HepG2 (cell line): ENCODE measurements around the gene NOS1. TPM values are rescaled to one million over a fixed set of nuclear protein-coding genes. Genes with fewer than 3 reads are reported as not detected.

Experiments
- ATAC-seq: fragments of 200-7000 bp; cut with Tn5 transposase; 3 replicates; pipeline ENCODE4 v1.9.1; 2020; ENCODE audit warnings: mild to moderate bottlenecking, moderate library complexity
- BruUV-seq: library from RNA; stranded (reverse); fragments of 400-500 nt; replicated peaks from 2 replicates; lab custom pipeline; 2021; lab: Mats Ljungman, UMichigan
- CTCF ChIA-PET: fragments of 300-600 bp; formaldehyde crosslinking; extraction: SDS; loops from one replicate; lab custom pipeline; 2021; ENCODE audit warnings: low total read pairs, inconsistent platforms, low intra/inter-chr PET ratio; lab: Yijun Ruan, JAX
- POLR2A ChIA-PET: fragments of 350-600 bp; sonication (Branson Sonifier 250); formaldehyde crosslinking; loops from one replicate; lab custom pipeline; 2020; ENCODE audit warnings: antibody characterized with exemption, inconsistent platforms; lab: Yijun Ruan, JAX
- DNase-seq: peaks from one replicate; pipeline ENCODE4 v3.0.0-alpha.2; 2015; ENCODE audit warnings: low spot score
- FAIRE-seq: peaks from 3 replicates; lab custom pipeline; 2011; peaks lifted over from hg19 to GRCh38; lab: Jason Lieb, UNC
- H2AFZ ChIP-seq: one replicate; pipeline ENCODE4 v1.6.1; 2011; ENCODE audit warnings: low read length, inconsistent platforms
- H3K27ac ChIP-seq: fragments of 300-600 bp; 3 replicates; pipeline ENCODE4 v1.8.0; 2011; ENCODE audit warnings: mixed run types, mild to moderate bottlenecking, mixed read lengths, low read length, inconsistent platforms; ENCODE audit not compliant: insufficient read depth; ENCODE audit errors: extremely low read length
- H3K27me3 ChIP-seq, 2 experiments: fragments of 200-600 bp in 1 of 2; 2 replicates in 1 of 2; 3 replicates in 1 of 2; pipeline versions ENCODE4 v1.6.0 to v1.8.0; 2011; ENCODE audit warnings: low read length in 2 of 2, mild to moderate bottlenecking in 2 of 2, moderate library complexity in 2 of 2, inconsistent platforms in 1 of 2; ENCODE audit not compliant: insufficient read depth in 2 of 2, control insufficient read depth in 1 of 2
- H3K36me3 ChIP-seq, 2 experiments: fragments of 200-600 bp in 1 of 2; replicated peaks in 1 of 2; 2 replicates in 1 of 2; 3 replicates in 1 of 2; pipeline versions ENCODE4 v1.5.1 to v1.8.0; 2011; ENCODE audit warnings: low read length in 2 of 2, inconsistent platforms in 1 of 2; ENCODE audit not compliant: insufficient read depth in 2 of 2, control insufficient read depth in 1 of 2
- H3K4me1 ChIP-seq: 2 replicates; pipeline ENCODE4 v1.5.1; 2012; ENCODE audit warnings: low read length, inconsistent platforms; ENCODE audit not compliant: insufficient read depth
- H3K4me2 ChIP-seq: 2 replicates; pipeline ENCODE4 v1.6.0; 2011; ENCODE audit warnings: low read depth, low read length, inconsistent platforms
- H3K4me3 ChIP-seq, 3 experiments: fragments of 200-600 bp in 1 of 3; sonication (generic), shearing (Covaris generic) in 1 of 3; replicated peaks in 1 of 3; 2 replicates each; pipeline ENCODE4 v1.5.1; 2011 to 2016; ENCODE audit warnings: low read length in 3 of 3, inconsistent platforms in 2 of 3, low read depth in 2 of 3, mild to moderate bottlenecking in 2 of 3, control low read depth in 1 of 3, mixed read lengths in 1 of 3; ENCODE audit not compliant: insufficient read depth in 1 of 3
- H3K79me2 ChIP-seq: one replicate; pipeline ENCODE4 v1.6.1; 2011; ENCODE audit warnings: low read length, inconsistent platforms; ENCODE audit not compliant: insufficient read depth
- H3K9ac ChIP-seq: 2 replicates; pipeline ENCODE4 v1.6.0; 2011; ENCODE audit warnings: mild to moderate bottlenecking, low read depth, low read length, inconsistent platforms; ENCODE audit not compliant: insufficient read depth
- H3K9me3 ChIP-seq: 2 replicates; pipeline ENCODE4 v1.5.1; 2012; ENCODE audit warnings: mild to moderate bottlenecking, low read length
- H4K20me1 ChIP-seq: 2 replicates; pipeline ENCODE4 v1.6.0; 2011; ENCODE audit warnings: inconsistent platforms, mild to moderate bottlenecking, low read length, moderate library complexity; ENCODE audit not compliant: insufficient read depth
- ARNT2 ChIP-seq: sonication (generic); formaldehyde crosslinking; IDR thresholded peaks from 2 replicates; pipeline ENCODE4 v1.8.0; 2022; ENCODE audit warnings: mild to moderate bottlenecking, low read depth, missing genetic modification reagents, moderate library complexity
- HDAC1 ChIP-seq: sonication (generic); formaldehyde crosslinking; IDR thresholded peaks from 2 replicates; pipeline ENCODE4 v1.5.1; 2020; ENCODE audit warnings: mild to moderate bottlenecking, missing genetic modification reagents
- HMG20B ChIP-seq: conservative IDR thresholded peaks from 2 replicates; pipeline ENCODE4 v1.6.1; 2016; ENCODE audit warnings: missing genetic modification reagents, missing compliant biosample characterization
- ZNF224 ChIP-seq: sonication (generic); formaldehyde crosslinking; IDR thresholded peaks from 2 replicates; pipeline ENCODE4 v1.5.0; 2020; ENCODE audit warnings: mild to moderate bottlenecking, missing genetic modification reagents
- ZNF337 ChIP-seq: sonication (generic); formaldehyde crosslinking; IDR thresholded peaks from 2 replicates; pipeline ENCODE4 v1.5.1; 2020; ENCODE audit warnings: missing genetic modification reagents, low read depth, mild to moderate bottlenecking, borderline replicate concordance
- ZNF687 ChIP-seq: sonication (generic); formaldehyde crosslinking; IDR thresholded peaks from 2 replicates; pipeline ENCODE4 v1.5.1; 2020; ENCODE audit warnings: mild to moderate bottlenecking, missing genetic modification reagents, moderate library complexity
- ZNF839 ChIP-seq: sonication (generic); formaldehyde crosslinking; IDR thresholded peaks from 2 replicates; pipeline ENCODE4 v1.4.0; 2020; ENCODE audit warnings: missing genetic modification reagents, mild to moderate bottlenecking, borderline replicate concordance
- WGBS: methylation state at CpG from one replicate; pipeline ENCODE4 v1.1.6; 2017; ENCODE audit warnings: low lambda C conversion rate; 5-methylcytosine and 5-hydroxymethylcytosine counted together
- in situ Hi-C: cut with HindIII; loops from 2 replicates; pipeline ENCODE4 v1.10.0; 2017; ENCODE audit warnings: low pct_unique_long_range_greater_than_20kb; ENCODE audit not compliant: extremely low pct_ligation_motif_present
- intact Hi-C: fragments of 100-400 bp; cut with micrococcal nuclease; formaldehyde crosslinking; loops from one replicate; pipeline ENCODE4 v1.10.0; 2022; ENCODE audit not compliant: unreplicated experiment
- polyA plus RNA-seq, 8 experiments: library from polyadenylated mRNA; depleted of rRNA in 3 of 8; stranded (reverse) in 7 of 8; unstranded in 1 of 8; fragments of >200 nt; fragmentation: Illumina TruSeq in 4 of 8; extraction: Trizol in 4 of 8; gene quantifications; 2 replicates each; pipeline versions ENCODE4 v1.2.1 to v1.2.3, GENCODE V29; 2011 to 2016; ENCODE audit warnings: low read depth in 4 of 8, missing spikeins in 1 of 8, mixed read lengths in 1 of 8; ENCODE audit not compliant: insufficient read depth in 1 of 8
- total RNA-seq, 5 experiments: library from RNA; depleted of rRNA; stranded (reverse); fragments of >200 nt; fragmentation: Illumina TruSeq; extraction: Trizol; gene quantifications; 2 replicates each; pipeline ENCODE4 v1.2.3, GENCODE V29; 2016; ENCODE audit warnings: low read depth in 1 of 5

Gene NOS1
- total and polyA plus RNA-seq, 2 of the 13 experiments (the other 11 are each of a cell fraction or from before 2014, with no cell fraction given): not detected

- FAIRE-seq (no peak), ATAC-seq (no peak), DNase-seq (no peak)
- peaks cover 4 to 28% of the 10 kb centered on the region in 2 experiments; a peak in 4 of 5 replicates for H3K27me3 ChIP-seq
- no peak overlapping the region for H3K4me3 ChIP-seq
- 64% methylated on average over 12 of the region's 16 CpGs for WGBS
- H3K36me3 ChIP-seq: no peaks in the 10 kb centered on the region
- no peak overlapping the region for H3K9ac ChIP-seq
- ChIA-PET CTCF (no interaction called here), POLR2A (no interaction called here)
- no peaks in the 10 kb centered on the region for H3K9me3 ChIP-seq
- H4K20me1 ChIP-seq: no peaks in the 10 kb centered on the region
- no peak overlapping the region for H2AFZ ChIP-seq
- no peak overlapping the region for H3K4me2 ChIP-seq
- H3K4me1 ChIP-seq: no peaks in the 10 kb centered on the region
- BruUV-seq: no TSS peak
- intact Hi-C loops (no loop called here), in situ Hi-C loops (no loop called here)
- no peak overlapping the region for H3K27ac ChIP-seq
- no peaks in the 10 kb centered on the region for H3K79me2 ChIP-seq
- TF ChIP-seq ZNF337 (CRISPR knock-in tag) (no peak), HDAC1 (CRISPR knock-in tag) (no peak)
These were observed 153.2 kb downstream of the NOS1 start for GRCh38 chr12:117208206-117208605.

- TF ChIP-seq ZNF224 (CRISPR knock-in tag): no peak
- TF ChIP-seq ZNF687 (CRISPR knock-in tag): no peak
- no peak for TF ChIP-seq ARNT2 (CRISPR knock-in tag)
- TF ChIP-seq HMG20B (CRISPR knock-in tag): no peak
- no peak for TF ChIP-seq ZNF839 (CRISPR knock-in tag)
- CTCF ChIA-PET: no interaction called here
- peaks cover 4 to 28% of the 10 kb centered on the region in 2 experiments; a peak in 4 of 5 replicates for H3K27me3 ChIP-seq
These were observed 153.8 kb downstream of the NOS1 start for GRCh38 chr12:117207675-117208074.

More at GRCh38 chr12:117207675-117208074, 153.8 kb downstream of the NOS1 start:
- no peak overlapping the region for H3K27ac ChIP-seq
- no peaks in the 10 kb centered on the region for H3K79me2 ChIP-seq
- in situ Hi-C loops: no loop called here
- H3K9me3 ChIP-seq: no peaks in the 10 kb centered on the region
- WGBS: 70% methylated on average over 2 of the region's 2 CpGs
- intact Hi-C loops: no loop called here
- POLR2A ChIA-PET: no interaction called here
- no peak overlapping the region for H3K4me2 ChIP-seq
- H3K4me3 ChIP-seq: no peak overlapping the region
- H2AFZ ChIP-seq: no peak overlapping the region
- H3K36me3 ChIP-seq: no peaks in the 10 kb centered on the region
- no peak for ATAC-seq
- FAIRE-seq: no peak
- H3K4me1 ChIP-seq: no peaks in the 10 kb centered on the region
- H4K20me1 ChIP-seq: no peaks in the 10 kb centered on the region
- no peak for DNase-seq
- no TSS peak for BruUV-seq
- H3K9ac ChIP-seq: no peak overlapping the region
